Measurements from ENCODE around the gene RNF223. TPM values are rescaled to one million over a fixed set of nuclear protein-coding genes. Genes with fewer than 3 reads are reported as not detected.

RNF223 gene
- total RNA-seq, 1 experiment from 2014 or later = not detected

DNA sequence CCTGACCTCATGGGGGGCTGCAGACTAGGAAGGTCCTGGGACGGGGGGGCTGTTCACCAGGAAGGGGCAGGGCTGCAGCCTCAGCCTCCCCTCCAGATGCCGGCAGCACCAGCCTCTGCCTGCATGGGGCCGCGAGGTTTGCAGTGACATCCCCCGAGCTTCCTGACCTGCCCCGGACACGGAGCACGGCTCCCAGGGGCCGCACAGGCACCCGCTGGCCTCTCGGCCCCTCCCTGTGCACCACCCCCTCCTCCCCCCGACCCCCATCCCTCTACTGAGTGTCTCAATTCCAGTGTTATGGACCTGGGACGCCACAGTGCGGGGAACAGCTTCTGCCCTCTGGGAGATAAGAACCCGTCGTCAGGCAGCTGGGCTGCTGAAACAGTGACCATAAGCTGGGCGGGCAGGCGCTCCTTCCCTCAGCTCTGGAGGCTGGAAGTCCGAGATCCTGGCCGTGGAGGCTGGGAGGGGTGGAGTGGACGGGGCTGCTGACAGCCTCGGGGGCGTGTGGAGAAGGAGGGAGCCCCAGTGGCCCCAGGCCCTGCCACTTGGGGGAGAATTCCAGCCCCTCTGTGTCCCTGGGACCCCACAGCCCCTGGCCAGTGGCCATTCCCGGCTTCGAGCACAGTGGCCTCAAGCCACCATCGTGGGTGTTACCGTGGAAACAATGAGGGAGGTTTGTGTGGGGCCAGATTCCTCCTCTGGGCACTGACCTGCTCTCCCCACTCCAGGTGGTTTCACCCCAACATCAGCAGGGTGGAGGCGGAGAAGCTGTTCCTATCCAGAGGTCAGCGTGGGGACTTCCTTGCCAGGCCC lies 11.6 kb downstream of the RNF223 start:
- Histone ChIP-seq H2AFZ (ENCODE audit: low read length) (no peak overlapping the region), H2BK15ac (ENCODE audit: low read depth, low read length) (no peak overlapping the region), H3K56ac (ENCODE audit: insufficient read length, low read depth, low read length) (no peak overlapping the region), H2BK12ac (ENCODE audit: insufficient read length, low read depth, low read length) (no peak overlapping the region), H3K9me3 (ENCODE audit: control insufficient read depth, low read depth, low read length) (no peaks in the 10 kb centered on the region), H3K9ac (ENCODE audit: extremely low read depth, insufficient read length, low read length) (no peak overlapping the region), H2BK20ac (ENCODE audit: low read depth, low read length, poor library complexity, severe bottlenecking) (no peak overlapping the region), H2BK5ac (ENCODE audit: insufficient read length, low read length) (no peak overlapping the region), H3K27me3 (ENCODE audit: insufficient read depth, low read length) (peaks cover 6% of the 10 kb centered on the region; the same call in 1 of the 2 replicates), H3K79me1 (ENCODE audit: insufficient read depth, low read depth, low read length, poor library complexity, severe bottlenecking) (no peaks in the 10 kb centered on the region), H4K8ac (replicated peaks; ENCODE audit: insufficient read length, low read depth, low read length) (no peak overlapping the region), H3K23ac (ENCODE audit: insufficient read length, low read depth, low read length) (no peak overlapping the region), H3K4ac (ENCODE audit: low read depth, low read length) (no peak overlapping the region), H4K91ac (ENCODE audit: insufficient read length, low read depth, low read length) (no peak overlapping the region), H3K14ac (ENCODE audit: insufficient read depth, low read length) (no peak overlapping the region; the same call in 1 of the 2 replicates), H2BK120ac (ENCODE audit: low read depth, low read length, poor library complexity, severe bottlenecking) (no peak overlapping the region), H4K5ac (ENCODE audit: insufficient read length, low read depth, low read length) (no peak overlapping the region), H3K18ac (ENCODE audit: insufficient read length, low read depth, low read length) (no peak overlapping the region), H4K20me1 (ENCODE audit: control insufficient read depth, insufficient read depth, insufficient read length) (no peaks in the 10 kb centered on the region), H3T11ph (ENCODE audit: low read length) (no peak overlapping the region), H3K23me2 (ENCODE audit: insufficient read length, low read depth, low read length, poor library complexity, severe bottlenecking) (peaks cover 8% of the 10 kb centered on the region), H3K4me2 (ENCODE audit: insufficient read depth, insufficient read length, low read length) (no peak overlapping the region), H3K27ac (ENCODE audit: insufficient read length, low read depth, low read length) (no peak overlapping the region), H3K4me1 (ENCODE audit: insufficient read depth, low read length) (no peaks in the 10 kb centered on the region), H2AK5ac (ENCODE audit: insufficient read length, low read length) (no peak overlapping the region), H3K79me2 (ENCODE audit: insufficient read depth, low read length) (no peaks in the 10 kb centered on the region)
- Mint-ChIP-seq H3K9me3 (no peaks in the 10 kb centered on the region), H3K4me3 (no peak overlapping the region), H3K36me3 (ENCODE audit: insufficient read depth in 1 of 3, low read depth in 3 of 3) (no peaks in the 10 kb centered on the region), H3K27me3 (ENCODE audit: low read depth) (peaks cover 64% of the 10 kb centered on the region), H3K27ac (no peak overlapping the region), H3K4me1 (peaks cover 20 to 25% of the 10 kb centered on the region in 2 experiments)
- TF ChIP-seq, protein P1, sequence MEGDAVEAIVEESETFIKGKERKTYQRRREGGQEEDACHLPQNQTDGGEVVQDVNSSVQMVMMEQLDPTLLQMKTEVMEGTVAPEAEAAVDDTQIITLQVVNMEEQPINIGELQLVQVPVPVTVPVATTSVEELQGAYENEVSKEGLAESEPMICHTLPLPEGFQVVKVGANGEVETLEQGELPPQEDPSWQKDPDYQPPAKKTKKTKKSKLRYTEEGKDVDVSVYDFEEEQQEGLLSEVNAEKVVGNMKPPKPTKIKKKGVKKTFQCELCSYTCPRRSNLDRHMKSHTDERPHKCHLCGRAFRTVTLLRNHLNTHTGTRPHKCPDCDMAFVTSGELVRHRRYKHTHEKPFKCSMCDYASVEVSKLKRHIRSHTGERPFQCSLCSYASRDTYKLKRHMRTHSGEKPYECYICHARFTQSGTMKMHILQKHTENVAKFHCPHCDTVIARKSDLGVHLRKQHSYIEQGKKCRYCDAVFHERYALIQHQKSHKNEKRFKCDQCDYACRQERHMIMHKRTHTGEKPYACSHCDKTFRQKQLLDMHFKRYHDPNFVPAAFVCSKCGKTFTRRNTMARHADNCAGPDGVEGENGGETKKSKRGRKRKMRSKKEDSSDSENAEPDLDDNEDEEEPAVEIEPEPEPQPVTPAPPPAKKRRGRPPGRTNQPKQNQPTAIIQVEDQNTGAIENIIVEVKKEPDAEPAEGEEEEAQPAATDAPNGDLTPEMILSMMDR (conservative IDR thresholded peaks at IDR 0.05) = no peak
- WGBS (ENCODE audit: extremely low coverage, insufficient read length, low lambda C conversion rate) = no CpG with 5 or more reads among the region's 29 CpGs
- DNase-seq = no peak
